Small intestine (tissue), 7 donors: ENCODE data around the gene MEGF9. TPM values are rescaled to one million over a fixed set of nuclear protein-coding genes. Genes with fewer than 3 reads are reported as not detected.

Source experiments
- DNase-seq, 2 donors: peaks; one replicate each; pipeline versions ENCODE4 v3.0.0 to v3.0.0-alpha.2; 2013
- FAIRE-seq: peaks from 2 replicates; lab custom pipeline; 2012; peaks lifted over from hg19 to GRCh38; lab: Jason Lieb, UNC
- H3K27ac ChIP-seq, 3 donors: one replicate each; pipeline ENCODE4 v1.5.1; 2013; ENCODE audit warnings: low read length in 2 of 3, mild to moderate bottlenecking in 2 of 3, control low read depth in 1 of 3, inconsistent platforms in 1 of 3, low read depth in 1 of 3, moderate library complexity in 1 of 3
- H3K27me3 ChIP-seq, 3 donors: one replicate each; pipeline ENCODE4 v1.6.1; 2013; ENCODE audit warnings: low read length in 3 of 3, inconsistent platforms in 1 of 3; ENCODE audit not compliant: control insufficient read depth in 3 of 3, insufficient read depth in 3 of 3
- H3K36me3 ChIP-seq, 3 donors: one replicate each; pipeline ENCODE4 v1.6.1; 2013; ENCODE audit warnings: low read length in 3 of 3, inconsistent platforms in 1 of 3, low read depth in 1 of 3, mild to moderate bottlenecking in 1 of 3, moderate library complexity in 1 of 3; ENCODE audit not compliant: control insufficient read depth in 3 of 3, insufficient read depth in 2 of 3
- H3K4me1 ChIP-seq, 3 donors: one replicate each; pipeline ENCODE4 v1.6.1; 2013; ENCODE audit warnings: low read length in 2 of 3, inconsistent platforms in 1 of 3, low read depth in 1 of 3, mild to moderate bottlenecking in 1 of 3, moderate library complexity in 1 of 3; ENCODE audit not compliant: control insufficient read depth in 3 of 3, insufficient read depth in 2 of 3
- H3K4me3 ChIP-seq, 3 donors: one replicate each; pipeline ENCODE4 v1.5.1; 2013; ENCODE audit warnings: low read length in 3 of 3, control low read depth in 1 of 3, inconsistent platforms in 1 of 3, low read depth in 1 of 3, mild to moderate bottlenecking in 1 of 3, moderate library complexity in 1 of 3
- H3K9me3 ChIP-seq, 2 donors: one replicate each; pipeline ENCODE4 v1.6.1; 2013; ENCODE audit warnings: low read depth in 1 of 2, low read length in 1 of 2; ENCODE audit not compliant: control insufficient read depth in 2 of 2, insufficient read depth in 1 of 2
- WGBS, 3 donors: extraction: QIAGEN DNeasy Blood & Tissue Kit; methylation state at CpG; one replicate each; pipeline ENCODE4 v1.1.7; 2013; 5-methylcytosine and 5-hydroxymethylcytosine counted together
- polyA plus RNA-seq, 4 donors: library from polyadenylated mRNA; stranded (reverse) in 3 of 4; unstranded in 1 of 4; fragments of 200-250 nt in 3 of 4; fragments of 120-200 nt in 1 of 4; gene quantifications; one replicate each; pipeline versions ENCODE4 v1.2.1 to v1.2.3, GENCODE V29; 2013
- donor health status: healthy with polysubstance abuse.
- donor health status: control.
- donor health status: control.
- donor health status: Bipolar disorder and iron deficiency.
- donor health status: healthy.

The MEGF9 gene
- polyA plus RNA-seq, 4 donors = 3.0 to 21.7 (median 5.1) TPM

DNA sequence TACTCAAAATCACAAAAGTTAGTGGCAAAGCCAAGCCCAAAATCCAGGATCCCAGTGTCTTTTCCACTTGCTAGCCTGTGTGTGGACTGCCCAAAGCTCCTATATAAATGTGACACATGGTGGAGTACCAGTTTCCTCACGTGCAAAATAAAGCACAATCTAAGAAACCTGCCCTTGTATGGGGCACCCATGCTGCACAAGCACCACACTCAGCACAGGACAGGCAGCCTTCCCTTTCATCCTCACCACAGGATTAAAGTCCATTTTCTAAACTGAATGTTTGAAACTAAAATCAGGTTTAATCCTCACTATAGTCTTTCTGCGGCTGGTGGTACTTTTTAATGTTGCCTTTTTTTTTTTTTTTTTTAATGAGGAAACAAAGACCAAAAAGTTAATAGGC lies 139.8 kb downstream of the MEGF9 start:
- Histone ChIP-seq H3K27me3 (no peaks in the 10 kb centered on the region), H3K4me1 (peaks cover 2 to 27% (median 6%) of the 10 kb centered on the region in 3 donors), H3K4me3 (no peak overlapping the region), H3K27ac (no peak overlapping the region), H3K9me3 (no peaks in the 10 kb centered on the region), H3K36me3 (peaks cover 0 to 25% (median 2%) of the 10 kb centered on the region in 3 donors)
- FAIRE-seq (no peak), DNase-seq (peak in 1 of 2 donors; percentile 32)
- 54 to 68% (median 57%) methylated on average over 2 of the region's 2 CpGs for WGBS, 3 donors

DNA sequence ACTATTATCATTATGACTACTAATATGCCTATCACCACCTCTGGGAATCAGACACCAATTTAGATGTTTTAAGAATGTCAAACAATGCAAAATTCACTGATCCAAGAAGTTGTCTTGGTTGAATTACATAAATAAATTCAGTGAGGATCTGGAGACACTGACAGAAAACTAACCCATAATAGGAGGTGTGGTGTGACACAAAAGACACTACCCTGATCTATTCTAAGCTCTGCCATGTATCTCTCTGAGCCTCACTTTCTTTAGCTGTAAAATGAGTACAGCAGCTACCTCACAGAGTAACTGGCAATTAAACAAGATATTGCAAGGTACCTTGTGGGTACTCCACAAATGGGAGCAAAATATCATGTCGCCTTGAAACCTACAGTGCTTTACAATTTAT lies 141.8 kb downstream of the MEGF9 start:
- 95 to 100% (median 100%) methylated on average over 1 of the region's 1 CpG for WGBS, 3 donors
- no peak for FAIRE-seq

DNA sequence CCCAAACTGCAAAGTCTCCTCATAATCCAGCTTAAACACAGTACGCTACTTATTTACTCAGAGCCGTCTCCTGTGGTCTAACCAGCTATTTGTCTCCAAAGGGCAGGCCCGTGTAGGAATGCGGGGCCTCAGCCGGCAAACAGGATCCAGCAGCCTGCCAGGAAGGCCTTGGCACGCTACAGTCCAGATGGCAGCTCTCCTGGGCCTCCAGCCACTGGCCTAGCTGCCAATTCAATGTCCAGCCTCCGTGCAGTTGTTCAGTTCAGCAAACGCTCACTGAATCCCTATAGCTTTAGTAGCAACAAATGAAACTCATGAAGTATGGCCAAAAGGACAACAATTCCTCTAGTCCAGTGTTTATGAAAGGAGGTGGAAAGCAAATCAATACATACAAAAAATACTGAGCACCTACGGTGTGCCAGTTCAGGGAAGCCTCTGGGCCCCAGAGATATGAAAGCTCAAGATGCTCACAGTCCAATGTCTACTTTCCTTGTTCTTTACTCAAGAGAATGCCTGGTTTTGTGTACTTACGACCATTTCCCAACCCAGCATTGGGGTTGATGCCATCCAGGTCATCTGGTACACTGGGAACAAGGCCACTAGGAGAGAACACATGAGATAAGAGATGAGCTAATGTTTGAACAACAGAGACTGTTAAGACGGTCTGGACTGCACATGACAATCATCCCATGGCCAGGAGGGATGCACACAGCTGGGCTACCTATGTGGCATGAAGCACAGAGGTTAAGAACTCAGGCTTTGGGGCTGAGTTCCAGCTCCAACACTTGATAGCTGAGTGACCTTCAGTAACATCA lies 142.6 kb downstream of the MEGF9 start:
- H3K36me3 ChIP-seq = peaks cover 7 to 28% (median 9%) of the 10 kb centered on the region in 3 donors
- peak in 1 of 2 donors; percentile 86 for DNase-seq
- H3K4me3 ChIP-seq = no peak overlapping the region
- FAIRE-seq = no peak
- 76 to 82% (median 77%) methylated on average over 11 of the region's 11 CpGs for WGBS, 3 donors
- H3K27ac ChIP-seq = peak overlapping the region in 1 of 3 donors; percentile 67
- H3K9me3 ChIP-seq = no peaks in the 10 kb centered on the region
- H3K4me1 ChIP-seq = peaks cover 0 to 22% (median 0%) of the 10 kb centered on the region in 3 donors
- H3K27me3 ChIP-seq = no peaks in the 10 kb centered on the region

More for the DNA sequence above, 141.8 kb downstream of the MEGF9 start:
- H3K27me3 ChIP-seq = no peaks in the 10 kb centered on the region
- peak overlapping the region in 1 of 3 donors; percentile 3 for H3K27ac ChIP-seq
- DNase-seq = no peak
- no peaks in the 10 kb centered on the region for H3K9me3 ChIP-seq
- no peak overlapping the region for H3K4me3 ChIP-seq
- peaks cover 0 to 22% (median 0%) of the 10 kb centered on the region in 3 donors for H3K4me1 ChIP-seq
- H3K36me3 ChIP-seq = peaks cover 7 to 28% (median 9%) of the 10 kb centered on the region in 3 donors

DNA sequence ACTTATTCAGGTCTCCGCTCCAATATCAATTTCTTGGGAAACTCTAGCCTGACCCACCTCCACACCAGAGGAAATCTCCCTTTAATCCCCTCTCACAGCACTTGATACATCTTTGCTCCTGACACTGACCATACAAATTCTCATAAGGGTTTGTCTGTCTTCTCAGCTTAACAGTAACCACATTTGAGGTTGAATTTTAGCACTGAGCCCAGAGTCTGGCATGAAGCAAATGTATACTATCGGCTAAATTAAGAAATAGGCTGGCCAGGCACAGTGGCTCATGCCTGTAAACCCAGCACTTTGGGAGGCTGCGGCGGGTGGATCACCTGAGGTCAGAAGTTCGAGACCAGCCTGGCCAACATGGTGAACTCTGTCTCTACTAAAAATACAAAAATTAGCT lies 144.0 kb downstream of the MEGF9 start:
- Histone ChIP-seq H3K27ac (no peak overlapping the region), H3K36me3 (peaks cover 10 to 35% (median 13%) of the 10 kb centered on the region in 3 donors), H3K27me3 (no peaks in the 10 kb centered on the region), H3K9me3 (no peaks in the 10 kb centered on the region), H3K4me1 (peaks cover 0 to 22% (median 0%) of the 10 kb centered on the region in 3 donors), H3K4me3 (no peak overlapping the region)
- FAIRE-seq = no peak
- 96 to 98% (median 97%) methylated on average over 5 of the region's 5 CpGs for WGBS, 3 donors
- no peak for DNase-seq

DNA sequence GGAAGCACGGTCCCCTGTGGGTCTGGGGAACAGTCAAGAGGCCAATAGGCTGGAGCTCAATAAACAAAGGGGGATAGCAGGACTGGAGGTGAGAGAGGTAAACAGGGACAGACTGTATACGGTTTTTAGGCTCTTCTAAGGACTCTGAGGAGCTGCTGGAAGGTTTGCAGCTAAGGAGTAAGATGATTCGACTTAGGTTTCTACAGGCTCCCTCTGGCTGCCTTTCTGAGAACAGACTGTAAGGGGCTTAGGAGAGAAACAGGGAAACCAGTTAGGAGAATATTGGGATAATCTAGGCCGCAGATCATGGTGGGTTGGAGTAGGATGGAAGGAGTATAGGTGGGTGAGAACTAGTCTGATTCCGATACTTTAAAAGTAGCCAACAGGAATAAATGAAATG lies 144.7 kb downstream of the MEGF9 start:
- H3K36me3 ChIP-seq = peaks cover 11 to 31% (median 13%) of the 10 kb centered on the region in 3 donors
- no peak for FAIRE-seq
- no peaks in the 10 kb centered on the region for H3K9me3 ChIP-seq
- H3K4me1 ChIP-seq = peaks cover 0 to 22% (median 0%) of the 10 kb centered on the region in 3 donors
- no peak overlapping the region for H3K4me3 ChIP-seq
- 93 to 94% (median 93%) methylated on average over 5 of the region's 5 CpGs for WGBS, 3 donors
- H3K27ac ChIP-seq = no peak overlapping the region
- DNase-seq = no peak
- no peaks in the 10 kb centered on the region for H3K27me3 ChIP-seq

DNA sequence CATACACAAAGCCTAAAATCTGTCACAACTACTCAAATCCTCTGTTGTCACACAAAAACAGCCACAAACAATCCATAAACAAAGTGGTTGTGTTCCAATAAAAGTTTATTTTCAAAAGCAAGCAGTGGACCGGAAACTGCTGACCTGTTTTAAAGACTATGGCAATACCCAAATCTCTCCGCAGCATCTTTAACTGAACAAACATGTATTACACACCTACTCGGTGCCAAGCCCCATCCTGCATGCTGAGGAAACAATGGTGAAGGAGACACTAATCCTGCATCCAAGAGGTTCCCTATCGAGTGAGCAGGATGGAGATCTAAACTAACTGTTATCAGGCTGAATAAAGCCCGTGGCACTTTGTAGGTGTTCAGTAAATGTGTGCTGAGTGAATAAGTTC lies 145.5 kb downstream of the MEGF9 start:
- Histone ChIP-seq H3K9me3 (no peaks in the 10 kb centered on the region), H3K27me3 (no peaks in the 10 kb centered on the region), H3K4me1 (peaks cover 0 to 19% (median 0%) of the 10 kb centered on the region in 3 donors), H3K36me3 (peaks cover 11 to 31% (median 13%) of the 10 kb centered on the region in 3 donors), H3K4me3 (no peak overlapping the region), H3K27ac (no peak overlapping the region)
- no peak for DNase-seq
- no peak for FAIRE-seq
- WGBS, 3 donors = 89 to 95% (median 94%) methylated on average over 5 of the region's 5 CpGs

DNA sequence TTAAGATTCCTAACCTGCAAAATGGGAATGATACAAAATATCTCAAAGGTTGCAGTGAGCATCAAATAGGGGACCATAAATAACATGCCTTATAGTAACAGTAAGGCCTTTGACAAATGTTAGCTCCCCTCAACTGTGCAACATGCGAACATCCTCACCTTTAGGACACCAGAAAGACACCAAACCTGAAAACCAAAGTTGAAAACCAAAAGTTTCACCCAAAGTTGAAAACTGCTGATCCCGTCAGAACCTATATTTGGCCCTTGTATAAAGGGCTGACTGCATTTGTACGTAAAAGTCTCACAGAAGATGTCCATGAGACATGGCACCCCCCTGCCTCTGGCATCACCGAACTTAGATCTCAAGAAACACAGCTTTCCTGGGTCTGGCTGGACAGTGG lies 146.4 kb downstream of the MEGF9 start:
- H3K27ac ChIP-seq = no peak overlapping the region
- H3K36me3 ChIP-seq = peaks cover 11 to 37% (median 13%) of the 10 kb centered on the region in 3 donors
- H3K4me1 ChIP-seq = peaks cover 0 to 17% (median 0%) of the 10 kb centered on the region in 3 donors
- H3K4me3 ChIP-seq = no peak overlapping the region
- WGBS, 3 donors = 94 to 98% (median 95%) methylated on average over 4 of the region's 4 CpGs
- H3K9me3 ChIP-seq = no peaks in the 10 kb centered on the region
- no peaks in the 10 kb centered on the region for H3K27me3 ChIP-seq
- DNase-seq (no peak), FAIRE-seq (no peak)

DNA sequence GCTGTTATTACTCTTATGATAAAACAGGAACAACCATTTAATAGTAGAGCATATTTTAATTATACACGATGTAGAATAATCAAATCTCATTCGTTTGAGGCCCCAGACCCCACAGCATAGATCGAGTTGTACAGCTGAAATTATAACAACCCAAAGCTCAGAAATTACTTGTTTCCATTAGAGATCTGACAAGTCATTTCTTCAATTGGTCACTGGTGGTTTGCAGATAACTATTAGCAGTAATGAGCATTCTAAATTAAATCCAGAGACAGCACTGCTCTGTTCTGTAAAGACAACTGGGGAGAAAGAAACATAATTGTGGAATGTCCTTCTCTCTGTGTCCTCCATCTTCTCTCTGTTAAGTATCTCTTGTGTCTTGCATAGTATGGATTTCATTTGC lies 147.2 kb downstream of the MEGF9 start:
- WGBS, 3 donors = 89 to 90% (median 89%) methylated on average over 3 of the region's 3 CpGs
- Histone ChIP-seq H3K27ac (no peak overlapping the region), H3K9me3 (no peaks in the 10 kb centered on the region), H3K4me1 (peaks cover 0 to 13% (median 0%) of the 10 kb centered on the region in 3 donors), H3K4me3 (no peak overlapping the region), H3K27me3 (no peaks in the 10 kb centered on the region), H3K36me3 (peaks cover 11 to 41% (median 15%) of the 10 kb centered on the region in 3 donors)
- DNase-seq = no peak
- no peak for FAIRE-seq
